ENCODE measurements around the gene C7orf57.

Gene C7orf57

GRCh38 chr7:48107926-48108472 is 72.7 kb downstream of the C7orf57 start:
- H3K4me3 ChIP-seq (ENCODE audit: low read depth, low read length): no peak overlapping the region
- TF ChIP-seq, protein P1, sequence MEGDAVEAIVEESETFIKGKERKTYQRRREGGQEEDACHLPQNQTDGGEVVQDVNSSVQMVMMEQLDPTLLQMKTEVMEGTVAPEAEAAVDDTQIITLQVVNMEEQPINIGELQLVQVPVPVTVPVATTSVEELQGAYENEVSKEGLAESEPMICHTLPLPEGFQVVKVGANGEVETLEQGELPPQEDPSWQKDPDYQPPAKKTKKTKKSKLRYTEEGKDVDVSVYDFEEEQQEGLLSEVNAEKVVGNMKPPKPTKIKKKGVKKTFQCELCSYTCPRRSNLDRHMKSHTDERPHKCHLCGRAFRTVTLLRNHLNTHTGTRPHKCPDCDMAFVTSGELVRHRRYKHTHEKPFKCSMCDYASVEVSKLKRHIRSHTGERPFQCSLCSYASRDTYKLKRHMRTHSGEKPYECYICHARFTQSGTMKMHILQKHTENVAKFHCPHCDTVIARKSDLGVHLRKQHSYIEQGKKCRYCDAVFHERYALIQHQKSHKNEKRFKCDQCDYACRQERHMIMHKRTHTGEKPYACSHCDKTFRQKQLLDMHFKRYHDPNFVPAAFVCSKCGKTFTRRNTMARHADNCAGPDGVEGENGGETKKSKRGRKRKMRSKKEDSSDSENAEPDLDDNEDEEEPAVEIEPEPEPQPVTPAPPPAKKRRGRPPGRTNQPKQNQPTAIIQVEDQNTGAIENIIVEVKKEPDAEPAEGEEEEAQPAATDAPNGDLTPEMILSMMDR (IDR thresholded peaks at IDR 0.05; ENCODE audit: borderline replicate concordance, insufficient read depth, low read depth, low read length): no peak

DNA sequence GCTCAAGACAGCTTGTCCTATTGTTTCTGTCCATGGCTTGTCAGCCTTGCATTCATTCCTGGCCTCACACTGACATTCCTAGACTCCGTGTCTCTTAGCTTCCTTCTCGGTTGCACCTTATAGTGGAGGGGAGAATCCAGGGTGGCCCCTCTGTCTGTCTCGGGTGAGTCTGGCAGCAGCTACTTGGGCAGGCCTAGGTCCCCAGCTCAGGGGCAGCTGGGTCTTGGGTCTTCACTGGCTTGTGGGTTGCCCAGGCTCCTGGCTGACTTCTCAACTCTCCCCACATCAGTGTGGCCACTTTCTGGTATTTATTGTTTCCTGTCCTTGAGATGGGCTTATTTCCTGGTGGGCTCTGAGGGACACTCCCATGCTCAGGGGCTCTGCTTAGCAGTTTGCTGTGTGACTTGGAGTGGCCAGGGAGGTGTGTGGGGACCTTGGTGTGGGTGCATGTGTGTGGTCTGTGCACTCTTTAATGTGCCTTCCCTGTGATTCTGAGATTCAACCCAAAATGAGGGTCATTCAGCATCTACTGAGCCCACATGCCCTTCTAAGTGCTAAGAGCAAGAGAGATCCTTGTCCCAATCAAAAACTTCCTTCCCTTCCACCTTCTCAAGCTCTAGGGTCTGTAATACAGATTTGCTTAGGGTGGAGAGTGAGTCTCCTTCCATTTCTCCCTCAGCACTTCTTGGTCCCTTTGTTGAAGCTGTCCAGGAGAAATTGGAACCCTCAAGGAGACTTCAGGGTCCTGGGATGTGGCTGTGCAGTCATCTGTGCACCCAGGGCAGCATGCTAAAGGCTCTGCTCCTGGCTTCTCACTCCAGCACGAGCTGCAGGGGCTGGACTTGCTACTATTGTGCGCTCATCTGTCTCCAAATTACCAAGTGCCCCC is 73.9 kb downstream of the C7orf57 start:
- TF ChIP-seq, protein P1 (IDR thresholded peaks at IDR 0.05; ENCODE audit: borderline replicate concordance, insufficient read depth, low read depth, low read length): no peak
- H3K4me3 ChIP-seq (ENCODE audit: low read depth, low read length): no peak overlapping the region

- TF ChIP-seq, protein P1 (IDR thresholded peaks at IDR 0.05; ENCODE audit: borderline replicate concordance, insufficient read depth, low read depth, low read length): peak; percentile 98
- no peak overlapping the region for H3K4me3 ChIP-seq (ENCODE audit: low read depth, low read length)
Observed at GRCh38 chr7:48109848-48110663, 74.7 kb downstream of the C7orf57 start.

DNA sequence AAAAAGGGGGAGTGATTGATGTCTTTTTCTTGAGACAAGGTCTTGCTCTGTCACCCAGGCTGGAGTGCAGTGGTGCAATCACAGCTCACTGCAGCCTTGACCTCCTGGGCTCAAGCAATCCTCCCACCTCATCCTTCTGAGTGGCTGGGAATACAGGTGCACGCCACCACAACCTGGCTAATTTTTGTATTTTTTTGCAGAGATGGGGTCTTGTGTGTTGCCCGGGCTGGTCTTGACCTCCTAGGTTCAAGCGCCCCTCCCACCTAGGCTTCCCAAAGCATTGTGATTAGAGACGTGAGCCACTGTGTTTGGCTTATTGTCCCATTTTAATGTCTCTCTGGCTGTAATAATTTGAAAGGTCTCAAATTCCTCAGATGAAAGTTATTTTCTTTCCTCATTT is 75.5 kb downstream of the C7orf57 start:
- TF ChIP-seq, protein P1 (IDR thresholded peaks at IDR 0.05; ENCODE audit: borderline replicate concordance, insufficient read depth, low read depth, low read length): no peak
- no peak overlapping the region for H3K4me3 ChIP-seq (ENCODE audit: low read depth, low read length)
